ENCODE results near the gene FAIM2. TPM values are rescaled to one million over a fixed set of nuclear protein-coding genes. Genes with fewer than 3 reads are reported as not detected.
A peak's percentile ranks its signal among the peaks of the same experiment; 100 is the strongest.

FAIM2 gene
- total RNA-seq, 6 donors from 2014 or later, result 0.30 to 2.0 (median 0.64) TPM; not detected in 2

GRCh38 chr12:49917166-49917787 lies 13.6 kb upstream of the FAIM2 start:
- H3K4me1 ChIP-seq, result peaks cover 0 to 11% (median 4%) of the 10 kb centered on the region in 4 donors
- H3K9me3 ChIP-seq, result no peaks in the 10 kb centered on the region
- no peak overlapping the region for H3K27ac ChIP-seq
- H3K4me3 ChIP-seq, result no peak overlapping the region
- WGBS, 2 donors, result 89 to 93% methylated on average over 11 to 12 of the region's 12 CpGs
- no peaks in the 10 kb centered on the region for H3K36me3 ChIP-seq
- no peak for TF ChIP-seq POLR2AphosphoS5 (IDR thresholded peaks at IDR 0.05)
- no peak for TF ChIP-seq EP300 (IDR thresholded peaks at IDR 0.05)
- TF ChIP-seq CTCF (IDR thresholded peaks at IDR 0.05), result no peak
- TF ChIP-seq POLR2A (IDR thresholded peaks at IDR 0.05), result no peak
- H3K27me3 ChIP-seq, result no peaks in the 10 kb centered on the region
- no peak for ATAC-seq (ENCODE audit: low FRiP score in 2 of 2)
- DNase-seq, result no peak

GRCh38 chr12:49916129-49916919 lies 12.6 kb upstream of the FAIM2 start:
- Histone ChIP-seq H3K9me3 (no peaks in the 10 kb centered on the region), H3K27me3 (no peaks in the 10 kb centered on the region), H3K27ac (no peak overlapping the region), H3K4me1 (peaks cover 0 to 11% (median 4%) of the 10 kb centered on the region in 4 donors), H3K36me3 (no peaks in the 10 kb centered on the region), H3K4me3 (no peak overlapping the region)
- ATAC-seq (ENCODE audit: low FRiP score in 2 of 2) (no peak), DNase-seq (no peak)
- 82 to 83% methylated on average over 8 of the region's 8 CpGs for WGBS, 2 donors
- TF ChIP-seq POLR2AphosphoS5 (IDR thresholded peaks at IDR 0.05), result no peak
- no peak for TF ChIP-seq CTCF (IDR thresholded peaks at IDR 0.05)
- TF ChIP-seq EP300 (IDR thresholded peaks at IDR 0.05), result no peak
- TF ChIP-seq POLR2A (IDR thresholded peaks at IDR 0.05), result no peak

DNA sequence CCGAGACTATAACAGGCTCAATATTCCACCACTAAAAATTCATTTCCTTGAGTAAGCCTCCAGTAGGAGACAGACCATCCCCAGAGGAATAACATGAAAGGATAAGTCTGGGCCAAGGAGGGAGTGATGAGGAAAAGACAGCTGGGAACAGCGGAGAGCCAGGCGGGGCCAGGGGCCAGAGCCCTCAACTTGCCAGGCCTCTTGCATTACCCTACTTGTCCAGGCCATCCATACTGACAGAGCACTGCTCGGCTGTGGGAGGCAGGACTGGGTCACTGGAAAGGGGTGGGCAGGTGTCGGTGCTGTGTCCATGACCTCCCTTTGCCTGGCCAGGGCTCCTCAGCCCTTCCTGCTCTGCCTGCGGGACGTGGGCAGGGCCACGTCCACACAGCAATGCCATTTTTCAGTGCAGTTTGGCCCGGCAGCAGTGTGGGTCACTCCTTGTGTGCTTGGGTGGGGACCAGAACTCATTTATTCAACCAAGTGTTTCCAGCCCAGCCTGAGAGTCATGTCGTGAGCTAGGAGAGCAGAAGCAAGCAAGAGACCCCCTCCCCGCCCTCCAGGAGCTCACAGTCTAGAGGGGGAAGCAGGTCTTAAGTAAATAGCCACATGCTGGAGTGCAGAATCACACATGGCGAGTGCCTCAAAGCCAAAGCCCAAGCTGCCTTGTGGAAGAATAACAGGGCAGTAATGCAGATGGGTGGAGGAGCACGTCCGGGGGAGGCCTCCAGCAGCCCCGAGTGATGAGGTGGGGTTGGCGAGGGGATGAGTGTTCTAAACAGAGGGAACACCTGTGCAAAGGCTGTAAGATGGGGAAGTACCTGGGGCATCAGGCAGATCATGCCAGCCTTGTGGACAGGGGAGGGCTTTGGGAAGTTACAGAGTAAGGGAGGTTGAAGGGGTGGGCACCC lies 8.9 kb upstream of the FAIM2 start:
- Histone ChIP-seq H3K36me3 (no peaks in the 10 kb centered on the region), H3K9me3 (no peaks in the 10 kb centered on the region), H3K27me3 (no peaks in the 10 kb centered on the region), H3K27ac (no peak overlapping the region), H3K4me1 (peaks cover 0 to 4% (median 0%) of the 10 kb centered on the region in 4 donors), H3K4me3 (no peak overlapping the region)
- 84% methylated on average over 8 to 16 of the region's 16 CpGs for WGBS, 2 donors
- DNase-seq (peak in 1 of 2 donors; percentile 74), ATAC-seq (ENCODE audit: low FRiP score in 2 of 2) (peak in 1 of 2 donors; percentile 51)
- TF ChIP-seq POLR2AphosphoS5 (IDR thresholded peaks at IDR 0.05) (no peak), EP300 (IDR thresholded peaks at IDR 0.05) (no peak), POLR2A (IDR thresholded peaks at IDR 0.05) (no peak), CTCF (IDR thresholded peaks at IDR 0.05) (no peak)

- H3K9me3 ChIP-seq, result no peaks in the 10 kb centered on the region
- no peak overlapping the region for H3K4me3 ChIP-seq
- TF ChIP-seq CTCF (IDR thresholded peaks at IDR 0.05) (no peak), POLR2AphosphoS5 (IDR thresholded peaks at IDR 0.05) (no peak), EP300 (IDR thresholded peaks at IDR 0.05) (no peak), POLR2A (IDR thresholded peaks at IDR 0.05) (no peak)
- 81 to 95% methylated on average over 2 of the region's 2 CpGs for WGBS, 2 donors
- H3K36me3 ChIP-seq, result no peaks in the 10 kb centered on the region
- DNase-seq (no peak), ATAC-seq (ENCODE audit: low FRiP score in 2 of 2) (no peak)
- H3K27ac ChIP-seq, result no peak overlapping the region
- H3K27me3 ChIP-seq, result no peaks in the 10 kb centered on the region
- H3K4me1 ChIP-seq, result peaks cover 0 to 4% (median 0%) of the 10 kb centered on the region in 4 donors
These were observed 7.5 kb upstream of the FAIM2 start for GRCh38 chr12:49911213-49911605.

Measured in upper lobe of left lung (tissue), 6 donors.